Left ventricle myocardium inferior (tissue), 1 donor: ENCODE data around the gene KRTAP1-3. TPM values are rescaled to one million over a fixed set of nuclear protein-coding genes. Genes with fewer than 3 reads are reported as not detected.

Source experiments
- DNase-seq: peaks from one replicate; pipeline ENCODE4 v3.0.0-alpha.2; 2020
- H3K27ac ChIP-seq: fragments of 200-600 bp; replicated peaks from 2 replicates; pipeline ENCODE4 v1.8.0; 2021
- H3K27me3 ChIP-seq: fragments of 200-600 bp; 2 replicates; pipeline ENCODE4 v1.8.0; 2021; ENCODE audit warnings: low read depth
- H3K36me3 ChIP-seq: fragments of 200-600 bp; 2 replicates; pipeline ENCODE4 v1.8.0; 2021
- H3K4me1 ChIP-seq: fragments of 200-600 bp; 2 replicates; pipeline ENCODE4 v1.8.0; 2021
- H3K4me3 ChIP-seq: fragments of 200-600 bp; 2 replicates; pipeline ENCODE4 v1.8.0; 2021; ENCODE audit warnings: mild to moderate bottlenecking, moderate library complexity
- H3K9me3 ChIP-seq: fragments of 200-600 bp; replicated peaks from 2 replicates; pipeline ENCODE4 v1.8.0; 2021
- CTCF ChIP-seq: fragments of 200-600 bp; IDR thresholded peaks from 2 replicates; pipeline ENCODE4 v1.8.0; 2021; ENCODE audit warnings: antibody characterized with exemption, mild to moderate bottlenecking, borderline replicate concordance
- intact Hi-C: fragments of 100-400 bp; cut with micrococcal nuclease; formaldehyde crosslinking; loops from one replicate; pipeline ENCODE4 v1.11.0; 2022
- total RNA-seq: library from RNA; stranded (reverse); fragmentation: NEBNext Ultra II Directional; extraction: Animal tissue kit (Norgen Biotek cat#: 25700); gene quantifications from one replicate; pipeline ENCODE4 v1.2.1, GENCODE V29; 2021
- donor health status: DM: no; HTN: yes; CAD: no; lungs with severe emphysema.

The KRTAP1-3 gene
- total RNA-seq, 1 donor from 2014 or later = not detected

GRCh38 chr17:41016578-41017215 lies 18.0 kb downstream of the KRTAP1-3 start:
- intact Hi-C loops = no loop called here
- no peak overlapping the region for H3K4me3 ChIP-seq
- TF ChIP-seq CTCF = no peak
- DNase-seq = no peak
- no peaks in the 10 kb centered on the region for H3K9me3 ChIP-seq
- H3K36me3 ChIP-seq = no peaks in the 10 kb centered on the region
- H3K4me1 ChIP-seq = peaks cover 8% of the 10 kb centered on the region
- H3K27me3 ChIP-seq = no peaks in the 10 kb centered on the region
- H3K27ac ChIP-seq = no peak overlapping the region

- no peak for TF ChIP-seq CTCF
- H3K27me3 ChIP-seq = no peaks in the 10 kb centered on the region
- no peak for DNase-seq
These were observed 19.2 kb downstream of the KRTAP1-3 start for GRCh38 chr17:41015454-41015853.

GRCh38 chr17:41013606-41014005 lies 21.1 kb downstream of the KRTAP1-3 start:
- Histone ChIP-seq H3K27me3 (no peaks in the 10 kb centered on the region), H3K36me3 (no peaks in the 10 kb centered on the region), H3K4me1 (peaks cover 8% of the 10 kb centered on the region), H3K4me3 (no peak overlapping the region), H3K27ac (no peak overlapping the region), H3K9me3 (no peaks in the 10 kb centered on the region)
- intact Hi-C loops = no loop called here
- TF ChIP-seq CTCF = no peak
- no peak for DNase-seq

More at GRCh38 chr17:41015454-41015853, 19.2 kb downstream of the KRTAP1-3 start:
- Histone ChIP-seq H3K27ac (no peak overlapping the region), H3K36me3 (no peaks in the 10 kb centered on the region), H3K4me3 (no peak overlapping the region), H3K9me3 (no peaks in the 10 kb centered on the region), H3K4me1 (peaks cover 8% of the 10 kb centered on the region)
- intact Hi-C loops = no loop called here

GRCh38 chr17:41013181-41013580 lies 21.5 kb downstream of the KRTAP1-3 start:
- Histone ChIP-seq H3K36me3 (no peaks in the 10 kb centered on the region), H3K27me3 (no peaks in the 10 kb centered on the region), H3K9me3 (no peaks in the 10 kb centered on the region), H3K27ac (no peak overlapping the region), H3K4me3 (no peak overlapping the region), H3K4me1 (peaks cover 8% of the 10 kb centered on the region)
- DNase-seq = no peak
- intact Hi-C loops = no loop called here
- TF ChIP-seq CTCF = no peak

GRCh38 chr17:41012326-41013120 lies 22.2 kb downstream of the KRTAP1-3 start:
- TF ChIP-seq CTCF = no peak
- H3K9me3 ChIP-seq = no peaks in the 10 kb centered on the region
- no peak for DNase-seq
- H3K36me3 ChIP-seq = no peaks in the 10 kb centered on the region
- no peak overlapping the region for H3K27ac ChIP-seq
- intact Hi-C loops = no loop called here
- H3K4me1 ChIP-seq = peaks cover 8% of the 10 kb centered on the region
- no peak overlapping the region for H3K4me3 ChIP-seq
- no peaks in the 10 kb centered on the region for H3K27me3 ChIP-seq
